KOPT-K1 (cell line): ENCODE data around the gene KLF1.

ENCODE experiments used
- H3K27ac ChIP-seq: fragments of 200-600 bp; sonication (generic); 2 replicates; pipeline ENCODE4 v1.5.1; 2016; ENCODE audit warnings: antibody characterized with exemption, mild to moderate bottlenecking, low read depth, low read length; ENCODE audit not compliant: poor library complexity, severe bottlenecking
- H3K36me3 ChIP-seq: fragments of 200-600 bp; sonication (generic); 2 replicates; pipeline ENCODE4 v1.5.1; 2017; ENCODE audit warnings: antibody characterized with exemption, mild to moderate bottlenecking, low read length, moderate library complexity; ENCODE audit not compliant: insufficient read depth
- H3K9me3 ChIP-seq: fragments of 200-600 bp; sonication (generic); 2 replicates; pipeline ENCODE4 v1.5.1; 2017; ENCODE audit warnings: antibody characterized with exemption, low read length, mild to moderate bottlenecking; ENCODE audit not compliant: insufficient read depth, poor library complexity, severe bottlenecking

The KLF1 gene

DNA sequence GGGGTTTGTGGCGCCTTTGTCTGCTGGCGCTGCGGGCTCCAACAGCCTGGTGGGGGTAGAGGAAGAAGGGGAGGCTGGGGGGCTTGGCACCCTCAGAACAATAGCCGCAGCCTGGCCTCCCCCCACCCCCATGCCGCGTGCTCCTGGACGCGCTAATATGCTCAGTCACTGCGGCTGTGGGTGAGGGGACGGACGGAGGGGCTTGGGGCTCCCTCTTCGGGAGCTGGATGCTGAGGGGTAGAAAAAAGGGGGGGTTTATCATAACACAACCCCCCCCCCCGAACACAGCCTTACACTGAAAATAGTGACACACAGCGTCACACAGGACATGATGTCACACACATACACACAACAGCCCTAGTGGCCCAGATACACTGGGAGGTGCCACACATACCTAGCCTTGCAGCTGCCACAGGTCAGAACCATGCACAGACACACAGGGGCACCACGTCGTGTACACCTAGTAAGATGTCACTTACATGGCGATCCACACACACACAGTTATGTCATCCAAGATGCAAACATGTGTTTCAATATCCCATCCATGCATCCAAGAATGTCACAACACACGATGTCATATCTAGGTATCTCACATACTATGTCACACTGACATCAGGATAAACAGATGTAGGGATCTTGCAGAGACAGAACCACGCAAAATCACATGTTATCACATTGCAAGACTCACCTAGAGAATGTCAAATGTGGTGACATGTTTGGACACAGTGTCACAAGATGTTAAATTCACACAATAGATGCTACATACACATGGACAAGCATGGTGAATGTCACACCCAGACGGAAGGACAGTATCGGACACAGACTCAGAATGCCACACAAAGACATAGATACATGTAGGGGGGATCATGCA, 47.9 kb downstream of the KLF1 start:
- Histone ChIP-seq H3K9me3 (no peaks in the 10 kb centered on the region), H3K36me3 (no peaks in the 10 kb centered on the region), H3K27ac (no peak overlapping the region)

DNA sequence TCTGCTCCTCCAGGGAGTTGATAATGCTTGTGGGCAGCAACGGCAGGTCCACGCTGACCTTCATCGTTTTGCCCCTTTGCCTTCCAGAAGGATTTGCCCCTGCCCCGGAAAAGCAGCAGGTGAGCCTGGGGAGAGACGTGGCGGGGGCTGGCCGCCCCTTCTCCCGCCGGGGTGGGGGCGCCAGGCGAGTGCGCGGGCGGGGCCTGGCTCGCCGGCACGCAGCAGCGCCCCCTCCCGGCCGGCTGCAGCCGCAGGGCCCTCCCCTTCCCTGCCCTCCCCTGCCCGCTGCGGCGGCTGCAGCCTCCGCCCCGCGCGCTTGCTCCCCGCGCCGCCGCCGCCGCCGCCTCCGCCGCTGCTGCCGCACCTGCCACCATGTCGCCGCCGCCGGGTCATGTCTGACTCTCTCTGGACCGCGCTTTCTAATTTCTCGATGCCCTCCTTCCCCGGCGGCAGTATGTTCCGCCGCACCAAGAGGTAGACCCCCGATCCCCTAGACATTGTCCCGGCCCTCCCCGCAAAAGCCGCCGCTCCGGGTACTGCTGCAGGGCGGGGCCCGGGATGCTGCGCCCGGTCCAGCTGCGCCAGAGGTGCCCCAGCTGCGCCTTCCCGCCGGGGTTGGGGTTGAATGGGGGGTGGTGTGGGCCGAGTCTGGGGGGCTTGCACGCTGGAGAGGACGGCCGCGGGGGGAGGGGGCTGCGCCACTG, 48.7 kb downstream of the KLF1 start, which contains the start of gene MAST1:
Gene MAST1, plus strand, starts transcription at position 334 of the 704 bp plus-strand sequence. Its CDS starts 58 bp downstream, at position 392.
- H3K36me3 ChIP-seq: no peaks in the 10 kb centered on the region
- H3K27ac ChIP-seq: no peak within 1 kb of the TSS
- H3K9me3 ChIP-seq: no peaks in the 10 kb centered on the region

DNA sequence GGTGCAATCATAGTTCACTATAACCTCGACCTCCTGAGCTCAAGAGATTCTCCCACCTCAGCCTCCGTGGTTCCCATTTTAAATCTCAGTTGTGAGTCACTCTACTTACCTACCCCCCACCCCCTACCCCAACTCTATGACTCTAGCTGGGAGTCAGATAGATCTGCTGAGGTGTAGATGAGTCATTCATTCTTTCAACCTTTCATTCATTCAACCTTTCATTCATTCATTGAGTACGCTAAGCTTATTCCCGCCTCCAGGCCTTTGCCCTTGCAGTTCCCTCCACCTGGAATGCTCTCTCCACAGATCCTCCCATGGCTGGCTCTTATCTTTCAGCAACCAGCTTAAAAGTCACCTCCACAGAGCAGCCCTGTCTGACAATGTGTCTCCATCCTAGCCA, 49.8 kb downstream of the KLF1 start:
- no peaks in the 10 kb centered on the region for H3K9me3 ChIP-seq
- no peaks in the 10 kb centered on the region for H3K36me3 ChIP-seq
- H3K27ac ChIP-seq: no peak overlapping the region

- no peaks in the 10 kb centered on the region for H3K36me3 ChIP-seq
- no peak overlapping the region for H3K27ac ChIP-seq
- H3K9me3 ChIP-seq: no peaks in the 10 kb centered on the region
Measured at GRCh38 chr19:12836529-12836863, 50.5 kb downstream of the KLF1 start.

- no peaks in the 10 kb centered on the region for H3K36me3 ChIP-seq
- no peaks in the 10 kb centered on the region for H3K9me3 ChIP-seq
- H3K27ac ChIP-seq: no peak overlapping the region
Measured at GRCh38 chr19:12834976-12835757, 51.8 kb downstream of the KLF1 start.

DNA sequence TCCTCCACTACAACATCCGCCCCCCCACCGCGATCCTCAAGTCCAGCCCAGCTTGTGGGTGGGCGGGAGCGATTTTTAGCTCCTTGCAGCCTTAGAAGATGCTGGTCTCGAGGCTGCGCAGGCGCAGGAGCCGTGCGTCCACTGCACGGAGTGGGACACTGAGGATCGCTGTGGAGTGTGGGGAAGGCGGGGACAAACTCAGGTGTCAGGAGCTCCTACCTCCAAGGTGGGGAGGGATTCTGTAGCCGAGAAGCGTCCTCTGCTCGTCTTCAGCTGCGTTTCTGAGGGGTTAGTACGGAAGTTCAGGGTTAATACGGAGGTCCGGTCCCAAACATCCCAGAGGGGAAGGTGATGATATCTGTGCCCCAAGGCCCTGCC, 52.4 kb downstream of the KLF1 start, which contains the start of gene RTBDN:
Gene RTBDN, minus strand, starts transcription at position 14 of the 378 bp plus-strand sequence. CDS start 4,600 bp downstream, outside the sequence.
- no peak within 1 kb of the TSS for H3K27ac ChIP-seq
- H3K9me3 ChIP-seq: no peaks in the 10 kb centered on the region
- H3K36me3 ChIP-seq: no peaks in the 10 kb centered on the region
